Adrenal gland (tissue), 12 donors: Measurements from ENCODE around the gene MRPL9. TPM values are rescaled to one million over a fixed set of nuclear protein-coding genes. Genes with fewer than 3 reads are reported as not detected.
"Not testable (repeated sequence)": the region's sequence is repeated elsewhere in the genome, so short reads cannot be mapped to it uniquely, and the experiment has no call there.

Experiments
- DNase-seq, 7 donors: peaks; one replicate each; pipeline ENCODE4 v3.0.0-alpha.2; 2019 to 2020
- H3K27ac ChIP-seq, 5 donors: fragments of 200-600 bp; sonication (generic) in 4 of 5; 1 replicate in 3 of 5; 2 replicates in 2 of 5; pipeline versions ENCODE4 v1.5.1 to v1.8.0; 2016 to 2020; ENCODE audit warnings: mild to moderate bottlenecking in 1 of 5
- H3K27me3 ChIP-seq: fragments of 200-600 bp; 2 replicates; pipeline ENCODE4 v1.8.0; 2021
- H3K36me3 ChIP-seq, 2 donors: fragments of 200-600 bp; replicated peaks in 1 of 2; 1 replicate in 1 of 2; 2 replicates in 1 of 2; pipeline versions ENCODE4 v1.5.1 to v1.8.0; 2018 to 2022
- H3K4me1 ChIP-seq, 2 donors: fragments of 200-600 bp; replicated peaks in 1 of 2; 1 replicate in 1 of 2; 2 replicates in 1 of 2; pipeline versions ENCODE4 v1.5.1 to v1.8.0; 2018 to 2021
- H3K4me3 ChIP-seq, 4 donors: fragments of 200-600 bp; sonication (generic) in 3 of 4; one replicate each; pipeline ENCODE4 v1.5.1; 2016 to 2018
- H3K9me3 ChIP-seq, 3 donors: fragments of 200-600 bp; sonication (generic) in 1 of 3; replicated peaks in 1 of 3; 1 replicate in 2 of 3; 2 replicates in 1 of 3; pipeline versions ENCODE4 v1.5.1 to v1.8.0; 2016 to 2021
- CTCF ChIP-seq, 6 experiments: fragments of 450-650 bp in 4 of 6; fragments of 200-600 bp in 2 of 6; sonication (generic) in 1 of 6; IDR thresholded peaks; 1 replicate in 5 of 6; 2 replicates in 1 of 6; pipeline versions ENCODE4 v1.5.1 to v1.8.0; 2016 to 2021; ENCODE audit warnings: antibody characterized with exemption in 6 of 6, mild to moderate bottlenecking in 2 of 6, moderate library complexity in 1 of 6
- POLR2A ChIP-seq, 2 donors: fragments of 450-650 bp; IDR thresholded peaks; one replicate each; pipeline ENCODE4 v1.6.1; 2017; ENCODE audit warnings: antibody characterized with exemption in 2 of 2, mild to moderate bottlenecking in 2 of 2, moderate library complexity in 1 of 2
- WGBS, 4 donors: extraction: QIAGEN DNeasy Blood & Tissue Kit in 2 of 4; methylation state at CpG; one replicate each; pipeline versions ENCODE4 v1.1.5 to v1.1.7; 2013 to 2017; 5-methylcytosine and 5-hydroxymethylcytosine counted together
- intact Hi-C, 2 donors: fragments of 100-400 bp; cut with DNase I; formaldehyde crosslinking; loops; one replicate each; pipeline versions ENCODE4 v1.14.1 to v1.15.0; 2022 to 2023
- polyA plus RNA-seq, 3 donors: library from polyadenylated mRNA; stranded (reverse); fragments of 200-250 nt in 2 of 3; fragments of 350-450 nt in 1 of 3; fragmentation: Illumina TruSeq in 1 of 3; extraction: RNeasy Lipid Tissue Mini Kit (QIAGEN cat#74804) in 1 of 3; gene quantifications; one replicate each; pipeline ENCODE4 v1.2.3, GENCODE V29; 2013 to 2014
- total RNA-seq, 9 donors: library from RNA; depleted of rRNA in 4 of 9; stranded (reverse); fragments of >200 nt in 4 of 9; fragments of 120-200 nt in 1 of 9; fragmentation: NEBNext Ultra II Directional in 1 of 9; extraction: Animal tissue kit (Norgen Biotek cat#: 25700) in 1 of 9; gene quantifications; one replicate each; pipeline versions ENCODE4 v1.1.0 to v1.2.4, GENCODE V29; 2013 to 2023
- donor health status: healthy with polysubstance abuse.
- donor health status: Bipolar disorder and iron deficiency.
- donor health status: DM: yes; HTN: yes; CAD: no.
- donor health status: DM: no; HTN: no; CAD: no.
- donor health status: DM: no; HTN: no; CAD: no.
- donor health status: DM: yes; HTN: yes; CAD: no.

MRPL9 gene
- total and polyA plus RNA-seq, 12 donors, result 42.0 to 127 (median 65.2) TPM

- H3K27me3 ChIP-seq, result no peaks in the 10 kb centered on the region
- H3K4me1 ChIP-seq, result no peaks in the 10 kb centered on the region
- H3K27ac ChIP-seq, result peak overlapping the region in 2 of 5 donors; percentile 33 to 60
- TF ChIP-seq POLR2A (IDR thresholded peaks at IDR 0.05), result no peak
- intact Hi-C loops, result no loop called here
- no peak overlapping the region for H3K4me3 ChIP-seq
- H3K9me3 ChIP-seq, result no peaks in the 10 kb centered on the region
- peaks cover 0 to under 1% of the 10 kb centered on the region in 2 donors for H3K36me3 ChIP-seq
- WGBS, 4 donors, result 70 to 83% (median 74%) methylated on average over 2 of the region's 2 CpGs
- no peak for DNase-seq
These were observed 20.5 kb upstream of the MRPL9 start for GRCh38 chr1:151783796-151784195.

- intact Hi-C loops, result no loop called here
- no peak for DNase-seq
- H3K36me3 ChIP-seq, result peaks cover 0 to 10% of the 10 kb centered on the region in 2 donors
- H3K4me1 ChIP-seq, result no peaks in the 10 kb centered on the region
- TF ChIP-seq POLR2A (IDR thresholded peaks at IDR 0.05) (no peak), CTCF (IDR thresholded peaks at IDR 0.05) (no peak)
- 82 to 90% (median 86%) methylated on average over 3 of the region's 3 CpGs for WGBS, 4 donors
- no peaks in the 10 kb centered on the region for H3K9me3 ChIP-seq
- H3K27me3 ChIP-seq, result no peaks in the 10 kb centered on the region
- H3K27ac ChIP-seq, result no peak overlapping the region
- no peak overlapping the region for H3K4me3 ChIP-seq
These were observed 19.4 kb upstream of the MRPL9 start for GRCh38 chr1:151782741-151783140.

- H3K9me3 ChIP-seq, H3K36me3 ChIP-seq, H3K4me3 ChIP-seq, H3K4me1 ChIP-seq, intact Hi-C loops, H3K27ac ChIP-seq, DNase-seq, H3K27me3 ChIP-seq: not testable (repeated sequence)
- WGBS, 4 donors, result 88 to 91% (median 90%) methylated on average over 5 of the region's 5 CpGs
These were observed 18.7 kb upstream of the MRPL9 start for GRCh38 chr1:151782026-151782425.

GRCh38 chr1:151780736-151781135 lies 17.4 kb upstream of the MRPL9 start:
- H3K4me1 ChIP-seq, intact Hi-C loops, DNase-seq, H3K4me3 ChIP-seq, H3K36me3 ChIP-seq, H3K27me3 ChIP-seq, H3K27ac ChIP-seq, H3K9me3 ChIP-seq: not testable (repeated sequence)
- 80 to 95% (median 86%) methylated on average over 5 of the region's 5 CpGs for WGBS, 4 donors

- Histone ChIP-seq H3K27me3 (no peaks in the 10 kb centered on the region), H3K9me3 (no peaks in the 10 kb centered on the region), H3K27ac (no peak overlapping the region), H3K4me1 (no peaks in the 10 kb centered on the region), H3K4me3 (no peak overlapping the region), H3K36me3 (peaks cover 0 to 12% of the 10 kb centered on the region in 2 donors)
- TF ChIP-seq CTCF (IDR thresholded peaks at IDR 0.05) (no peak), POLR2A (IDR thresholded peaks at IDR 0.05) (no peak)
- 90 to 96% (median 90%) methylated on average over 4 of the region's 4 CpGs for WGBS, 4 donors
- intact Hi-C loops, result no loop called here
- DNase-seq, result no peak
These were observed 16.6 kb upstream of the MRPL9 start for GRCh38 chr1:151779852-151780251.

- H3K9me3 ChIP-seq, result no peaks in the 10 kb centered on the region
- peaks cover 0 to 28% of the 10 kb centered on the region in 2 donors for H3K36me3 ChIP-seq
- 72 to 98% (median 93%) methylated on average over 4 of the region's 4 CpGs for WGBS, 4 donors
- intact Hi-C loops, result no loop called here
- TF ChIP-seq POLR2A (IDR thresholded peaks at IDR 0.05), result no peak
- no peak for TF ChIP-seq CTCF (IDR thresholded peaks at IDR 0.05)
- H3K27ac ChIP-seq, result no peak overlapping the region
- no peaks in the 10 kb centered on the region for H3K27me3 ChIP-seq
- no peak for DNase-seq
- no peaks in the 10 kb centered on the region for H3K4me1 ChIP-seq
- H3K4me3 ChIP-seq, result no peak overlapping the region
These were observed 14.0 kb upstream of the MRPL9 start for GRCh38 chr1:151777317-151777716.
